GM18873 (cell line): ENCODE measurements around the gene NEMP1.
"Not testable (repeated sequence)": the region's sequence is repeated elsewhere in the genome, so short reads cannot be mapped to it uniquely, and the experiment has no call there.

Source experiments
- ATAC-seq: cut with Tn5 transposase; IDR thresholded peaks from one replicate; pipeline ENCODE4 v1.9.1; 2021; ENCODE audit warnings: mild to moderate bottlenecking, moderate library complexity, moderate number of reproducible peaks; ENCODE audit not compliant: unreplicated experiment, low FRiP score

NEMP1 gene

GRCh38 chr12:57037264-57037663 is 41.3 kb downstream of the NEMP1 start:
- ATAC-seq, result no peak

- no peak for ATAC-seq
Measured at GRCh38 chr12:57033431-57033830, 45.2 kb downstream of the NEMP1 start.

- no peak for ATAC-seq
Measured at GRCh38 chr12:57031789-57032188, 46.8 kb downstream of the NEMP1 start.

GRCh38 chr12:57031138-57031725 is 47.4 kb downstream of the NEMP1 start:
- no peak for ATAC-seq

- ATAC-seq, result no peak
Measured at GRCh38 chr12:57029457-57029856, 49.1 kb downstream of the NEMP1 start.

GRCh38 chr12:57027805-57028153 is 50.8 kb downstream of the NEMP1 start:
- no peak for ATAC-seq

GRCh38 chr12:57027011-57027804 is 51.4 kb downstream of the NEMP1 start:
- ATAC-seq, result no peak

GRCh38 chr12:57025196-57025595 is 53.4 kb downstream of the NEMP1 start:
- no peak for ATAC-seq

GRCh38 chr12:57022324-57022723 is 56.3 kb downstream of the NEMP1 start:
- not testable (repeated sequence) for ATAC-seq

- ATAC-seq, result no peak
Measured at GRCh38 chr12:57019983-57020719, 58.4 kb downstream of the NEMP1 start.

GRCh38 chr12:57018906-57019305 is 59.7 kb downstream of the NEMP1 start:
- no peak for ATAC-seq

- ATAC-seq, result not testable (repeated sequence)
Measured at GRCh38 chr12:57018353-57018752, 60.2 kb downstream of the NEMP1 start.

- ATAC-seq, result no peak
Measured at GRCh38 chr12:57016348-57016747, 62.2 kb downstream of the NEMP1 start, which contains the start of gene TAC3. Gene TAC3 (minus strand): TSS chr12:57016529. CDS start chr12:57015797, 732 bp downstream.

- no peak for ATAC-seq
Measured at GRCh38 chr12:57012600-57013465, 65.8 kb downstream of the NEMP1 start.

- no peak for ATAC-seq
Measured at GRCh38 chr12:57011438-57012424, 66.9 kb downstream of the NEMP1 start.

GRCh38 chr12:57010627-57011247 is 67.9 kb downstream of the NEMP1 start:
- ATAC-seq, result no peak

- no peak for ATAC-seq
Measured at GRCh38 chr12:57009949-57010626, 68.5 kb downstream of the NEMP1 start.

- ATAC-seq, result no peak
Measured at GRCh38 chr12:57008178-57008577, 70.4 kb downstream of the NEMP1 start.
